ENCODE data around the gene TMEM115.

TMEM115 gene

GRCh38 chr3:50345008-50345407, 14.3 kb downstream of the TMEM115 start:
- H3K79me1 ChIP-seq (ENCODE audit: low read length), result no peaks in the 10 kb centered on the region
- H3K9me3 ChIP-seq (ENCODE audit: insufficient read depth, low read depth, low read length), result peaks cover 9% of the 10 kb centered on the region
- no peak overlapping the region for H3K18ac ChIP-seq (ENCODE audit: low read length)
- no peak overlapping the region for H2AFZ ChIP-seq (ENCODE audit: insufficient read depth, low read length, poor library complexity)
- H3K4me1 ChIP-seq (ENCODE audit: control insufficient read depth in 1 of 2, insufficient read depth in 2 of 2, low read length in 2 of 2), result peaks cover 18 to 22% of the 10 kb centered on the region in 2 experiments
- no peak overlapping the region for H4K12ac ChIP-seq (ENCODE audit: low read depth, low read length)
- H3K27me3 ChIP-seq (ENCODE audit: insufficient read depth, low read length), result peaks cover 21% of the 10 kb centered on the region
- H3K14ac ChIP-seq (ENCODE audit: low read length), result no peak overlapping the region
- H2AK5ac ChIP-seq (ENCODE audit: low read length), result no peak overlapping the region
- H3K27ac ChIP-seq (ENCODE audit: low read depth, low read length), result no peak overlapping the region
- no peak overlapping the region for H2BK120ac ChIP-seq (ENCODE audit: insufficient read depth, low read length, poor library complexity)
- peaks cover 12 to 13% of the 10 kb centered on the region in 2 experiments for H3K36me3 ChIP-seq (ENCODE audit: control insufficient read depth in 1 of 2, insufficient read depth in 2 of 2, low read length in 2 of 2)
- DNase-seq, result no peak
- H3K4me2 ChIP-seq (ENCODE audit: low read length), result peak overlapping the region; percentile 82
- WGBS (ENCODE audit: extremely low coverage, insufficient coverage, insufficient read length), result no CpG with 5 or more reads among the region's 8 CpGs
- H3K23ac ChIP-seq (ENCODE audit: low read length), result no peak overlapping the region
- no peak overlapping the region for H3K4me3 ChIP-seq (ENCODE audit: low read depth, low read length)
- H4K8ac ChIP-seq (ENCODE audit: low read depth, low read length), result no peak overlapping the region
- H3K9ac ChIP-seq (ENCODE audit: low read length), result peak overlapping the region; percentile 11
- H3K4ac ChIP-seq (ENCODE audit: low read depth, low read length), result no peak overlapping the region
- H2BK12ac ChIP-seq (ENCODE audit: low read length), result no peak overlapping the region
- no peak overlapping the region for H2BK5ac ChIP-seq (ENCODE audit: low read depth, low read length, poor library complexity)
- H3K79me2 ChIP-seq (ENCODE audit: control insufficient read depth, insufficient read depth, low read length, poor library complexity), result no peaks in the 10 kb centered on the region
- no peak overlapping the region for H4K91ac ChIP-seq (ENCODE audit: low read depth, low read length)

DNA sequence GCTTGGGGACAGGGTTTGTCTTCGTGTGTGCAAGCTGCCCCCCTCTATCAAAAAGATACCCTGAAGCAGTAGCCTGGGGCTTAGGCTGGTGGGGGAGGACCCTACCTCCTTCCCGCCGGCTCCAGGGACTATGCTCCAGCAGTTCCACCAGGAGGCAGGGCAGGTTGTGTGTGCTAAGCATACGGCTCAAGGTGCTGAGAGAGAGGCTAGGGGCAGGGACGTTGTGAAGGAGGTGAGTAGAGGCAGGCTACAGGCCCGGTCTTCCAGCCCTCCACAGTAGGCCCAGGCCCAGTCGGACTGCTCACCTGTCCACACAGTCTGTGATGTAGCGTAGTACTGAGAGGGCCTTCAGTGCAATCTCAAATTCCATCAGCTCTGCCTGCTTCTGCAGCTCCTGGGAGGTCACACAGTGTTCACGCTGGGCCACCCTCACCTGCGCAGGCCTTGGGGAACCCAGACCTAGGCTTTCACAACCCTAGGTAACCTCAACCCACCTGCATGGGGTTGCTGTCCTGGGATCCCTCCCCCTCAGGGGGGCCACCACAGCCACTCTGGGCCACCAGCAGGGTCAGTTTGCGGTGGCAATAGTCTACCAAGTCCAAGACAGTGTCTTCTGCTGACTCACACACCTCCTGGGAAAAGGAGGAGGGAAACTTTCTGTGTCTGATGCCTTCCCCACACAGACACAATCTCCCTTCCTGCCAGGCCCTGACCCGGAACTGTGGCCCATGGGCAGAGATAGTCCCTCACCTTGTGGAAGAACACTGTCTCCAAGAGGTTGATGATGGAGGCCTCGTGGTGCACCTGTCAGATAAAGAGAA, 16.3 kb downstream of the TMEM115 start:
- H2AK5ac ChIP-seq (ENCODE audit: low read length), result no peak overlapping the region
- H3K4me1 ChIP-seq (ENCODE audit: control insufficient read depth in 1 of 2, insufficient read depth in 2 of 2, low read length in 2 of 2), result peaks cover 14 to 17% of the 10 kb centered on the region in 2 experiments
- no peak overlapping the region for H3K9ac ChIP-seq (ENCODE audit: low read length)
- no peak overlapping the region for H2AFZ ChIP-seq (ENCODE audit: insufficient read depth, low read length, poor library complexity)
- peak in 1 of 2 donors; percentile 25 for DNase-seq
- no peak overlapping the region for H3K18ac ChIP-seq (ENCODE audit: low read length)
- no peak overlapping the region for H3K4ac ChIP-seq (ENCODE audit: low read depth, low read length)
- no peak overlapping the region for H4K8ac ChIP-seq (ENCODE audit: low read depth, low read length)
- H3K27me3 ChIP-seq (ENCODE audit: insufficient read depth, low read length), result peaks cover 31% of the 10 kb centered on the region
- H3K4me2 ChIP-seq (ENCODE audit: low read length), result no peak overlapping the region
- H4K12ac ChIP-seq (ENCODE audit: low read depth, low read length), result no peak overlapping the region
- no peak overlapping the region for H3K14ac ChIP-seq (ENCODE audit: low read length)
- no CpG with 5 or more reads among the region's 13 CpGs for WGBS (ENCODE audit: extremely low coverage, insufficient coverage, insufficient read length)
- H3K9me3 ChIP-seq (ENCODE audit: insufficient read depth, low read depth, low read length), result peaks cover 7% of the 10 kb centered on the region
- H3K27ac ChIP-seq (ENCODE audit: low read depth, low read length), result no peak overlapping the region
- peaks cover 3 to 4% of the 10 kb centered on the region in 2 experiments for H3K36me3 ChIP-seq (ENCODE audit: control insufficient read depth in 1 of 2, insufficient read depth in 2 of 2, low read length in 2 of 2)
- no peak overlapping the region for H2BK12ac ChIP-seq (ENCODE audit: low read length)
- H4K91ac ChIP-seq (ENCODE audit: low read depth, low read length), result no peak overlapping the region
- no peaks in the 10 kb centered on the region for H3K79me1 ChIP-seq (ENCODE audit: low read length)
- H2BK5ac ChIP-seq (ENCODE audit: low read depth, low read length, poor library complexity), result no peak overlapping the region
- no peaks in the 10 kb centered on the region for H3K79me2 ChIP-seq (ENCODE audit: control insufficient read depth, insufficient read depth, low read length, poor library complexity)
- no peak overlapping the region for H3K4me3 ChIP-seq (ENCODE audit: low read depth, low read length)
- H3K23ac ChIP-seq (ENCODE audit: low read length), result no peak overlapping the region
- H2BK120ac ChIP-seq (ENCODE audit: insufficient read depth, low read length, poor library complexity), result no peak overlapping the region

- no peak overlapping the region for H2BK12ac ChIP-seq (ENCODE audit: low read length)
- no peak overlapping the region for H3K18ac ChIP-seq (ENCODE audit: low read length)
- no peak overlapping the region for H3K23ac ChIP-seq (ENCODE audit: low read length)
- H2AFZ ChIP-seq (ENCODE audit: insufficient read depth, low read length, poor library complexity), result no peak overlapping the region
- no peak overlapping the region for H4K91ac ChIP-seq (ENCODE audit: low read depth, low read length)
- H3K79me2 ChIP-seq (ENCODE audit: control insufficient read depth, insufficient read depth, low read length, poor library complexity), result peaks cover 4% of the 10 kb centered on the region
- WGBS (ENCODE audit: extremely low coverage, insufficient coverage, insufficient read length), result no CpG with 5 or more reads among the region's 13 CpGs
- no peaks in the 10 kb centered on the region for H3K36me3 ChIP-seq (ENCODE audit: control insufficient read depth in 1 of 2, insufficient read depth in 2 of 2, low read length in 2 of 2)
- H2BK5ac ChIP-seq (ENCODE audit: low read depth, low read length, poor library complexity), result no peak overlapping the region
- H3K27ac ChIP-seq (ENCODE audit: low read depth, low read length), result no peak overlapping the region
- H3K9ac ChIP-seq (ENCODE audit: low read length), result no peak overlapping the region
- H3K27me3 ChIP-seq (ENCODE audit: insufficient read depth, low read length), result peaks cover 31% of the 10 kb centered on the region
- no peak for DNase-seq
- H2AK5ac ChIP-seq (ENCODE audit: low read length), result no peak overlapping the region
- H3K9me3 ChIP-seq (ENCODE audit: insufficient read depth, low read depth, low read length), result peaks cover 6% of the 10 kb centered on the region
- H3K4me1 ChIP-seq (ENCODE audit: control insufficient read depth in 1 of 2, insufficient read depth in 2 of 2, low read length in 2 of 2), result peaks cover 19 to 21% of the 10 kb centered on the region in 2 experiments
- no peak overlapping the region for H3K14ac ChIP-seq (ENCODE audit: low read length)
- no peak overlapping the region for H2BK120ac ChIP-seq (ENCODE audit: insufficient read depth, low read length, poor library complexity)
- no peak overlapping the region for H3K4me2 ChIP-seq (ENCODE audit: low read length)
- H3K79me1 ChIP-seq (ENCODE audit: low read length), result peaks cover 5% of the 10 kb centered on the region
- H3K4me3 ChIP-seq (ENCODE audit: low read depth, low read length), result no peak overlapping the region
- no peak overlapping the region for H4K8ac ChIP-seq (ENCODE audit: low read depth, low read length)
- no peak overlapping the region for H4K12ac ChIP-seq (ENCODE audit: low read depth, low read length)
- H3K4ac ChIP-seq (ENCODE audit: low read depth, low read length), result no peak overlapping the region
These were observed 17.2 kb downstream of the TMEM115 start for GRCh38 chr3:50341996-50342650.

DNA sequence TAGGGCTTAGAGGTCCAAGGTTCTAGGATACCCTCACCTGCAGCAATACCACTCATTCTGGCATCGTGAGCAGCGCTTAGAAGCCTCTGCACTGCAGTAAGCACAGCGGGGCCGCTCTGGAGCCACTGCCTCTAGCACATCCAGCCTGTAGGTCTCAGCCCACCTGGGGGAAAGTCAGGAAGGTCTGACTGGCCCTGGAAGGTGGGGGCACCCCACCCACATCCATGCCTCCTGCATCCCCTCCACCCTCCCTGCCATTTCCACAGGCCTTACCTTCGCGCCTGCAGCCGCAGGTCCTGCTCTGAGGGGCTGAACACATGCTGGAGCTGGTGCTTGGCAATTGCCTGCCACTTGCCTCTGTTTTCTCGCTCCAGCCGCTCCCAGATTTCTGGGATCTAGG, 17.8 kb downstream of the TMEM115 start:
- Histone ChIP-seq H2AFZ (ENCODE audit: insufficient read depth, low read length, poor library complexity) (no peak overlapping the region), H3K9ac (ENCODE audit: low read length) (no peak overlapping the region), H2BK120ac (ENCODE audit: insufficient read depth, low read length, poor library complexity) (no peak overlapping the region), H3K4me3 (ENCODE audit: low read depth, low read length) (no peak overlapping the region), H3K27ac (ENCODE audit: low read depth, low read length) (no peak overlapping the region), H3K36me3 (ENCODE audit: control insufficient read depth in 1 of 2, insufficient read depth in 2 of 2, low read length in 2 of 2) (no peaks in the 10 kb centered on the region), H2BK5ac (ENCODE audit: low read depth, low read length, poor library complexity) (no peak overlapping the region), H3K4me1 (ENCODE audit: control insufficient read depth in 1 of 2, insufficient read depth in 2 of 2, low read length in 2 of 2) (peaks cover 19 to 21% of the 10 kb centered on the region in 2 experiments), H3K79me1 (ENCODE audit: low read length) (peaks cover 11% of the 10 kb centered on the region), H4K8ac (ENCODE audit: low read depth, low read length) (no peak overlapping the region), H4K91ac (ENCODE audit: low read depth, low read length) (no peak overlapping the region), H3K4ac (ENCODE audit: low read depth, low read length) (no peak overlapping the region), H2AK5ac (ENCODE audit: low read length) (no peak overlapping the region), H3K4me2 (ENCODE audit: low read length) (no peak overlapping the region), H3K23ac (ENCODE audit: low read length) (no peak overlapping the region), H4K12ac (ENCODE audit: low read depth, low read length) (no peak overlapping the region), H3K14ac (ENCODE audit: low read length) (no peak overlapping the region), H3K79me2 (ENCODE audit: control insufficient read depth, insufficient read depth, low read length, poor library complexity) (peaks cover 9% of the 10 kb centered on the region), H3K18ac (ENCODE audit: low read length) (no peak overlapping the region), H3K27me3 (ENCODE audit: insufficient read depth, low read length) (peaks cover 31% of the 10 kb centered on the region), H2BK12ac (ENCODE audit: low read length) (no peak overlapping the region), H3K9me3 (ENCODE audit: insufficient read depth, low read depth, low read length) (peaks cover 6% of the 10 kb centered on the region)
- DNase-seq, result no peak
- WGBS (ENCODE audit: extremely low coverage, insufficient coverage, insufficient read length), result no CpG with 5 or more reads among the region's 9 CpGs

All from trophoblast cell (in vitro differentiated cells and primary cell).